PC-3 (cell line): ENCODE results near the gene TCP1.

ENCODE experiments used
- EZH2 ChIP-seq: fragments of 300-600 bp; sonication (generic); IDR thresholded peaks from one replicate; pipeline ENCODE4 v1.6.1; 2017; ENCODE audit warnings: antibody characterized with exemption, mild to moderate bottlenecking, low read length; ENCODE audit not compliant: unreplicated experiment
- EZH2phosphoT487 ChIP-seq: fragments of 300-600 bp; sonication (generic); IDR thresholded peaks from 2 replicates; pipeline ENCODE4 v1.6.1; 2018; ENCODE audit warnings: mild to moderate bottlenecking, antibody characterized with exemption, low read length, borderline replicate concordance
- TF ChIP-seq, protein P1 (sequence below): fragments of 300-600 bp; sonication (generic); conservative IDR thresholded peaks from 2 replicates; pipeline ENCODE4 v1.5.1; 2017; ENCODE audit warnings: antibody characterized with exemption, low read depth, mild to moderate bottlenecking, low read length

- TF ChIP-seq, protein P1, sequence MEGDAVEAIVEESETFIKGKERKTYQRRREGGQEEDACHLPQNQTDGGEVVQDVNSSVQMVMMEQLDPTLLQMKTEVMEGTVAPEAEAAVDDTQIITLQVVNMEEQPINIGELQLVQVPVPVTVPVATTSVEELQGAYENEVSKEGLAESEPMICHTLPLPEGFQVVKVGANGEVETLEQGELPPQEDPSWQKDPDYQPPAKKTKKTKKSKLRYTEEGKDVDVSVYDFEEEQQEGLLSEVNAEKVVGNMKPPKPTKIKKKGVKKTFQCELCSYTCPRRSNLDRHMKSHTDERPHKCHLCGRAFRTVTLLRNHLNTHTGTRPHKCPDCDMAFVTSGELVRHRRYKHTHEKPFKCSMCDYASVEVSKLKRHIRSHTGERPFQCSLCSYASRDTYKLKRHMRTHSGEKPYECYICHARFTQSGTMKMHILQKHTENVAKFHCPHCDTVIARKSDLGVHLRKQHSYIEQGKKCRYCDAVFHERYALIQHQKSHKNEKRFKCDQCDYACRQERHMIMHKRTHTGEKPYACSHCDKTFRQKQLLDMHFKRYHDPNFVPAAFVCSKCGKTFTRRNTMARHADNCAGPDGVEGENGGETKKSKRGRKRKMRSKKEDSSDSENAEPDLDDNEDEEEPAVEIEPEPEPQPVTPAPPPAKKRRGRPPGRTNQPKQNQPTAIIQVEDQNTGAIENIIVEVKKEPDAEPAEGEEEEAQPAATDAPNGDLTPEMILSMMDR, result no peak
- TF ChIP-seq EZH2 (no peak), EZH2phosphoT487 (no peak)
These were observed 52.5 kb downstream of the TCP1 start for GRCh38 chr6:159736908-159737307.
